HG02870 (cell line): Measurements from ENCODE around the gene KLHL15.
A peak's percentile ranks its signal among the peaks of the same experiment; 100 is the strongest.

Source experiments
- ATAC-seq: cut with Tn5 transposase; IDR thresholded peaks from one replicate; pipeline ENCODE4 v1.9.1; 2021; ENCODE audit warnings: mild to moderate bottlenecking, moderate library complexity; ENCODE audit not compliant: unreplicated experiment

KLHL15 gene

GRCh38 chrX:23953908-23954269 lies 73.1 kb downstream of the KLHL15 start:
- no peak for ATAC-seq

DNA sequence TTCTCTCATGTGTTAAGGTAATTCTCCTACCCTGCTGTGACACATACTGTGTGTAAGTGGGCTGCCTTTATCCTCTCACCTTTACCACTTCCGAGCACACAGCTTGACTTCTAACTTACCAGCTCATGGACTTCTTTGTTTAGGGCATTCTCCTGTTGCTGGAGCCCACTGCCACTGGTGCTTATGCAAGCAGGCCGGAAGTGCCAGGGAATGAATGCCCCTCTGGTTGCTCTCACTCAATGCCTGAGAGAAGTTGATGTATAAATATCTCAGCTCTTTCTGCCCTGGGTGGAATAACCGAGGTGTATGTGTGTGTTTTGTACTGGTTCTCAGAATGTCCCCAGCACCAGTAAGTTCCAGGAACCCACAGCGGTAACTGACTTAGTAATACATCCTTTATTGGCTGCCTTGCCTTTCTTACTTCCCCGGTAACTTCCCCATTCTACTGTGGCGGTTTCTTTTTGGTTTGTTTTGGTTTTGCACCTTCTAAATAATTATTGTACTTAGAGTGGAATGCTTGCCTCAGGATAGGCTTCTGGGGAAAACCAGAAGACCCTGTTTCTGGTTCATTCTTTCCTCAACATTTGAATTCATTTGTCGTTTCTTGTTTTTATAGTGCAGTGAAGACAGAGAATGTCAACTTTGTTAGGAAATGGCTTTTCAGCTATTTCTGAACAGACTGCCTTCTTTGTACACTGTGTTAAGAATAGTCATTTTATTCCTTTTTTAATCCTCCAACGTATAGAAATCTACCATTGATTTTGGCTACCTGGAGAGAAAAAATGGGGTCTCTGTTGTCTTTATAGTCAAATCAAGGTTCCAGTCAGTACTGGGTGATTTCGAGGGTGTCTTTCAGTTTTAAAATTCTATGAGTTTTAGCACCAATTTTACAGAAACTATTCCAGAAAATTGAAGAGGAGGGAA lies 73.7 kb downstream of the KLHL15 start:
- ATAC-seq = peak; percentile 97

DNA sequence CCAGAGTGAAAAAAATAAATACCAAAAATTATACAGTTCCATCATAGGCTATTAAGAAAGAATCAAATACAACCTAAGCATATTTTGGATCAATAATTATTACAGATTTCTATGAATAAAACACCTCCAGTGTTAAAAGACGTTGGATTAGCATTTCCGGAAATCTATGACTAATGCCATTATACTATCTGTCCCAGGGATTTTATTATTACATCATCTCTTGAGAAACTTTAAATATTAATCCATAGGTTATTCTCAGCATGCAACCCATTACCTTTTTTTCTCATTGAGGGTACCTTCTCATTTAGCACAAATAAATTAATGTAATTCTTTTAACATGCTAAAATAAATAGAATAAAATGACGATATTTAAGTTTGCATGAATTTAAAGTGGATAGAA lies 74.6 kb downstream of the KLHL15 start:
- no peak for ATAC-seq

- ATAC-seq = no peak
These were observed 81.8 kb downstream of the KLHL15 start for GRCh38 chrX:23945206-23945605.

GRCh38 chrX:23944234-23944633 lies 82.8 kb downstream of the KLHL15 start:
- no peak for ATAC-seq

GRCh38 chrX:23939203-23939602 lies 87.8 kb downstream of the KLHL15 start:
- no peak for ATAC-seq

GRCh38 chrX:23938690-23939089 lies 88.3 kb downstream of the KLHL15 start:
- no peak for ATAC-seq

DNA sequence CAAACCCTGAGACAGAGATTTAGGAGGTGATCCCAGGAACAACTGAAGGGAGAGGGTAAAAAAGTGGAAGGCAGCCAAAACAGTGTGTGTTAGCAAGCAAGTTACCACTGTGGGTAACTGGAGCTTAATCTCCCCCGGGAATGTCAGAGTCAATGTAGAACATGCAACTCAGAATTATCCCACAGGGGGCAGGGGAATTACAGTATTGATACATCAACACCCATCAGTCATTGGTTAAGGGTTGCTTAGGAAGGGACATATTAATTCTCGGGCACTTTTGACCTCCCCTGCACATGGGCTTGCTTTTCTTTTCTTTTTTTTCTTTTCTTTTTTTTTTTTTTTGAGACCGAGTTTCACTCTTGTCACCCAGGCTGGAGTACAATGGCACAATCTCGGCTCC lies 89.9 kb downstream of the KLHL15 start:
- ATAC-seq = no peak

- no peak for ATAC-seq
These were observed 90.8 kb downstream of the KLHL15 start for GRCh38 chrX:23936180-23936579.

- no peak for ATAC-seq
These were observed 91.9 kb downstream of the KLHL15 start for GRCh38 chrX:23935106-23935505.
